Lung (tissue), 12 donors: Measurements from ENCODE around the gene CPB2. TPM values are rescaled to one million over a fixed set of nuclear protein-coding genes. Genes with fewer than 3 reads are reported as not detected.

Experiments
- ATAC-seq: fragments of 200-7000 bp; cut with Tn5 transposase; one replicate; pipeline ENCODE4 v1.9.1; 2020; ENCODE audit warnings: moderate number of reproducible peaks; ENCODE audit not compliant: insufficient read depth, low FRiP score
- DNase-seq, 3 donors: peaks; one replicate each; pipeline ENCODE4 v3.0.0-alpha.2; 2013 to 2017
- H3K27ac ChIP-seq, 2 donors: one replicate each; pipeline ENCODE4 v1.5.1; 2013; ENCODE audit warnings: mild to moderate bottlenecking in 2 of 2, moderate library complexity in 2 of 2, control low read depth in 1 of 2, inconsistent platforms in 1 of 2, low read depth in 1 of 2, low read length in 1 of 2
- H3K27me3 ChIP-seq, 3 donors: one replicate each; pipeline ENCODE4 v1.5.1; 2013; ENCODE audit warnings: low read length in 2 of 3; ENCODE audit not compliant: control insufficient read depth in 3 of 3, insufficient read depth in 3 of 3
- H3K36me3 ChIP-seq, 4 donors: one replicate each; pipeline ENCODE4 v1.5.1; 2013; ENCODE audit warnings: low read length in 4 of 4, mild to moderate bottlenecking in 1 of 4, moderate library complexity in 1 of 4; ENCODE audit not compliant: control insufficient read depth in 4 of 4, insufficient read depth in 4 of 4
- H3K4me1 ChIP-seq, 5 donors: one replicate each; pipeline ENCODE4 v1.5.1; 2013; ENCODE audit warnings: low read length in 5 of 5, mild to moderate bottlenecking in 2 of 5, moderate library complexity in 1 of 5; ENCODE audit not compliant: control insufficient read depth in 5 of 5, insufficient read depth in 5 of 5
- H3K4me3 ChIP-seq: one replicate; pipeline ENCODE4 v1.5.1; 2013; ENCODE audit warnings: mild to moderate bottlenecking, control low read depth, moderate library complexity
- H3K9ac ChIP-seq, 2 donors: one replicate each; pipeline ENCODE4 v1.5.1; 2013; ENCODE audit warnings: low read length in 2 of 2, control low read depth in 1 of 2; ENCODE audit not compliant: insufficient read depth in 1 of 2
- H3K9me3 ChIP-seq, 4 donors: one replicate each; pipeline ENCODE4 v1.5.1; 2013; ENCODE audit warnings: low read length in 3 of 4, mild to moderate bottlenecking in 1 of 4, moderate library complexity in 1 of 4; ENCODE audit not compliant: control insufficient read depth in 4 of 4, insufficient read depth in 3 of 4
- CTCF ChIP-seq: IDR thresholded peaks from 2 replicates; pipeline ENCODE4 v1.5.1; 2012; ENCODE audit warnings: mild to moderate bottlenecking; ENCODE audit errors: control extremely low read depth, extremely low read depth
- whole genome bisulfite sequencing, 2 donors: extraction: QIAGEN DNeasy Blood & Tissue Kit; methylation state at CpG; one replicate each; pipeline ENCODE4 v1.1.7; 2013; 5-methylcytosine and 5-hydroxymethylcytosine counted together
- polyA plus RNA-seq, 2 donors: library from polyadenylated mRNA; stranded (reverse); fragments of 200-250 nt; gene quantifications; one replicate each; pipeline ENCODE4 v1.2.1, GENCODE V29; 2013
- total RNA-seq, 2 donors: library from RNA; depleted of rRNA in 1 of 2; stranded (reverse); fragments of >200 nt in 1 of 2; gene quantifications; one replicate each; pipeline ENCODE4 v1.2.1, GENCODE V29; 2014 to 2021
- donor health status: control.
- donor health status: control.
- donor health status: Bipolar disorder and iron deficiency.
- donor health status: healthy.
- donor health status: DM: yes; HTN: yes; CAD: no.

Gene CPB2
- total and polyA plus RNA-seq, 4 donors = 1.7 to 19.7 (median 16.7) TPM; not detected in 1

- H3K4me3 ChIP-seq = no peak overlapping the region
- WGBS, 2 donors = 98 to 100% methylated on average over 1 of the region's 1 CpG
- peaks cover 0 to 18% (median 0%) of the 10 kb centered on the region in 5 donors for H3K4me1 ChIP-seq
- H3K27ac ChIP-seq = no peak overlapping the region
- H3K36me3 ChIP-seq = no peaks in the 10 kb centered on the region
- H3K9ac ChIP-seq = no peak overlapping the region
- ATAC-seq (no peak), DNase-seq (no peak)
- H3K27me3 ChIP-seq = peaks cover 0 to 6% (median 0%) of the 10 kb centered on the region in 3 donors
- no peak for TF ChIP-seq CTCF
- peaks cover 0 to 1% (median 0%) of the 10 kb centered on the region in 4 donors for H3K9me3 ChIP-seq
These were observed 45.4 kb upstream of the CPB2 start for GRCh38 chr13:46150134-46150693.

GRCh38 chr13:46149272-46150133 lies 44.7 kb upstream of the CPB2 start:
- Histone ChIP-seq H3K9ac (no peak overlapping the region), H3K27me3 (peaks cover 0 to 6% (median 0%) of the 10 kb centered on the region in 3 donors), H3K4me3 (no peak overlapping the region), H3K9me3 (peaks cover 0 to 1% (median 0%) of the 10 kb centered on the region in 4 donors), H3K27ac (no peak overlapping the region), H3K36me3 (no peaks in the 10 kb centered on the region), H3K4me1 (peaks cover 0 to 13% (median 0%) of the 10 kb centered on the region in 5 donors)
- TF ChIP-seq CTCF = no peak
- DNase-seq (no peak), ATAC-seq (no peak)
- WGBS, 2 donors = 80 to 86% methylated on average over 7 of the region's 7 CpGs

- H3K9ac ChIP-seq = no peak overlapping the region
- WGBS, 2 donors = 42 to 72% methylated on average over 3 of the region's 3 CpGs
- peaks cover 0 to 1% (median 0%) of the 10 kb centered on the region in 4 donors for H3K9me3 ChIP-seq
- H3K27ac ChIP-seq = no peak overlapping the region
- peak; percentile 1 for TF ChIP-seq CTCF
- H3K4me3 ChIP-seq = no peak overlapping the region
- H3K4me1 ChIP-seq = peaks cover 0 to 4% (median 0%) of the 10 kb centered on the region in 5 donors
- peak in 2 of 3 donors; percentile 33 to 62 for DNase-seq
- no peak for ATAC-seq
- peaks cover 0 to 6% (median 0%) of the 10 kb centered on the region in 3 donors for H3K27me3 ChIP-seq
- H3K36me3 ChIP-seq = no peaks in the 10 kb centered on the region
These were observed 42.1 kb upstream of the CPB2 start for GRCh38 chr13:46146898-46147297.
